ENCODE measurements around the gene CSKMT. TPM values are rescaled to one million over a fixed set of nuclear protein-coding genes. Genes with fewer than 3 reads are reported as not detected.

Gene CSKMT
- total RNA-seq, 1 experiment from 2014 or later, result 63.5 TPM

DNA sequence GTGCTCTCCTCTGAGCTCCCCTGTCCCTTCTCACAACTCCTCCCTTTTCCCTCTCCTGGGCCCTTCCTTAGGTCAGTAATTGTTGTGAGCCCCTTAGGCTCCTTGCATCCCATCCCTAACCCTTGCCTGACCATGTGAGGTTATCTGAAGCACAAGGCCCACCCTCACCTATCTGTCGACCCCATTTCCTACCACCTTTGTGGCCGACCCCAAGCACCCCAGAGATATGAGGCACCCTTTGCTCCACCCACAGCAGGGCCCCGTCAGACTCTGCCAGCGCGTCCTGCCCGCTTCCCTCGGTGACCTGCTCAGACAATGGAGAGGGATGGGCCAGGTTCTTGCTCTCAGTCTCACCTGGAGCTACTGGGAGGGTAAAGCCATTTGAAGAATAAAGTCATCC is 43.7 kb downstream of the CSKMT start (continued):
- TF ChIP-seq CTCF (IDR thresholded peaks at IDR 0.05 in 2 of 3, conservative IDR thresholded peaks at IDR 0.05 in 1 of 3; ENCODE audit: borderline replicate concordance in 1 of 3, insufficient read depth in 1 of 3, low read depth in 2 of 3, low read length in 2 of 3) (no peak), EZH2phosphoT487 (IDR thresholded peaks at IDR 0.05; ENCODE audit: borderline replicate concordance) (no peak), ATF3 (IDR thresholded peaks at IDR 0.05) (no peak), ZNF274 (IDR thresholded peaks at IDR 0.05; ENCODE audit: low read depth, low read length) (no peak), ZFX (IDR thresholded peaks at IDR 0.05) (no peak), JUND (IDR thresholded peaks at IDR 0.05) (no peak)

GRCh38 chr11:62709247-62710000 is 44.3 kb downstream of the CSKMT start:
- DNase-seq (ENCODE audit: low read depth, low spot score), result no peak
- ChIA-PET RAD21 (ENCODE audit: low non-redundant PET in 1 of 2, low total read pairs in 2 of 2, uncharacterized antibody in 2 of 2, unreplicated experiment in 2 of 2) (no interaction called here), POLR2A (interaction anchor here (0.9 kb wide), 1 partner anchor 41 kb away, joined by 3 read pairs; no protein-coding TSS in a partner anchor), CTCF (no interaction called here)
- no peak overlapping the region for H3K9ac ChIP-seq (ENCODE audit: low read length)
- no peak overlapping the region for H3K27ac ChIP-seq (ENCODE audit: low read depth, low read length)
- no peaks in the 10 kb centered on the region for H3K27me3 ChIP-seq (ENCODE audit: insufficient read depth, low read length)
- peaks cover 24 to 44% of the 10 kb centered on the region in 2 experiments for H3K36me3 ChIP-seq (ENCODE audit: control insufficient read depth in 1 of 2, insufficient read depth in 2 of 2, low read length in 2 of 2)
- no peaks in the 10 kb centered on the region for H3K9me2 ChIP-seq (ENCODE audit: insufficient read depth)
- no peak overlapping the region for H2AFZ ChIP-seq (ENCODE audit: low read depth, low read length, poor library complexity, severe bottlenecking)
- H4K20me1 ChIP-seq (ENCODE audit: insufficient read depth), result no peaks in the 10 kb centered on the region
- intact Hi-C loops (cut with micrococcal nuclease), result no loop called here
- peaks cover 5 to 20% of the 10 kb centered on the region in 2 experiments for H3K4me1 ChIP-seq (ENCODE audit: control insufficient read depth in 1 of 2, insufficient read depth in 2 of 2, low read length in 2 of 2)
- no peak overlapping the region for H3K4me3 ChIP-seq (replicated peaks in 1 of 2; ENCODE audit: low read depth in 1 of 2, low read length in 2 of 2)
- TF ChIP-seq SRF (IDR thresholded peaks at IDR 0.05; ENCODE audit: low read depth), result no peak
- peak; percentile 75 for TF ChIP-seq YY1 (IDR thresholded peaks at IDR 0.05; ENCODE audit: extremely low read depth, insufficient replicate concordance, low read depth, low read length)
- H3K79me2 ChIP-seq (ENCODE audit: insufficient read depth, low read length), result peaks cover 24% of the 10 kb centered on the region
- no peak overlapping the region for H3K4me2 ChIP-seq (ENCODE audit: low read length)
- H3K9me3 ChIP-seq (ENCODE audit: control insufficient read depth in 1 of 2, insufficient read depth in 1 of 2, low read depth in 1 of 2, low read length in 2 of 2), result no peaks in the 10 kb centered on the region
- no TSS peak for BruUV-seq (replicated peaks)
- ATAC-seq, result no peak

Measured in HCT116 (cell line).